GM23248 (cell line): Measurements from ENCODE around the gene MEF2B. TPM values are rescaled to one million over a fixed set of nuclear protein-coding genes. Genes with fewer than 3 reads are reported as not detected.

Source experiments
- DNase-seq: peaks from one replicate; pipeline ENCODE4 v3.0.0-alpha.2; 2015
- H2AFZ ChIP-seq: fragments of 200-600 bp; sonication (generic); 2 replicates; pipeline ENCODE4 v1.6.1; 2016; ENCODE audit warnings: antibody characterized with exemption
- H3F3A ChIP-seq: fragments of 200-600 bp; sonication (generic); 2 replicates; pipeline ENCODE4 v1.6.1; 2016; ENCODE audit warnings: mild to moderate bottlenecking, antibody characterized with exemption, mixed run types; ENCODE audit not compliant: insufficient read depth
- H3K27ac ChIP-seq: fragments of 200-600 bp; sonication (generic); 2 replicates; pipeline ENCODE4 v1.5.1; 2016; ENCODE audit warnings: mild to moderate bottlenecking
- H3K27me3 ChIP-seq: fragments of 200-600 bp; sonication (generic); replicated peaks from 2 replicates; pipeline ENCODE4 v1.6.1; 2016; ENCODE audit warnings: mild to moderate bottlenecking; ENCODE audit not compliant: insufficient read depth
- H3K36me3 ChIP-seq: fragments of 200-600 bp; sonication (generic); 2 replicates; pipeline ENCODE4 v1.6.1; 2016; ENCODE audit warnings: low read depth, mild to moderate bottlenecking
- H3K4me1 ChIP-seq: fragments of 200-600 bp; sonication (generic); 2 replicates; pipeline ENCODE4 v1.6.1; 2016; ENCODE audit warnings: mild to moderate bottlenecking; ENCODE audit not compliant: insufficient read depth
- H3K4me2 ChIP-seq: fragments of 200-600 bp; sonication (generic); one replicate; pipeline ENCODE4 v1.6.1; 2016; ENCODE audit warnings: mild to moderate bottlenecking; ENCODE audit not compliant: unreplicated experiment
- H3K4me3 ChIP-seq: fragments of 200-600 bp; sonication (generic); 2 replicates; pipeline ENCODE4 v1.5.1; 2016; ENCODE audit warnings: mild to moderate bottlenecking
- H3K79me2 ChIP-seq: fragments of 200-600 bp; sonication (generic); 2 replicates; pipeline ENCODE4 v1.6.1; 2016; ENCODE audit warnings: mild to moderate bottlenecking; ENCODE audit not compliant: insufficient read depth
- H3K9ac ChIP-seq: fragments of 200-600 bp; sonication (generic); 2 replicates; pipeline ENCODE4 v1.6.1; 2016; ENCODE audit warnings: mild to moderate bottlenecking
- H3K9me2 ChIP-seq: fragments of 200-600 bp; sonication (generic); 2 replicates; pipeline ENCODE4 v1.6.1; 2016; ENCODE audit warnings: mixed run types, mild to moderate bottlenecking, moderate library complexity; ENCODE audit not compliant: insufficient read depth
- H3K9me3 ChIP-seq: fragments of 200-600 bp; sonication (generic); one replicate; pipeline ENCODE4 v1.6.1; 2017; ENCODE audit warnings: low read depth
- H4K20me1 ChIP-seq: fragments of 200-600 bp; sonication (generic); 2 replicates; pipeline ENCODE4 v1.6.0; 2016; ENCODE audit not compliant: insufficient read depth
- EZH2 ChIP-seq: fragments of 200-600 bp; sonication (generic); IDR thresholded peaks from 2 replicates; pipeline ENCODE4 v1.6.1; 2018; ENCODE audit warnings: antibody characterized with exemption, mild to moderate bottlenecking; ENCODE audit not compliant: insufficient read depth, poor library complexity, severe bottlenecking
- EZH2phosphoT487 ChIP-seq: fragments of 200-600 bp; sonication (generic); IDR thresholded peaks from 2 replicates; pipeline ENCODE4 v1.6.1; 2018; ENCODE audit warnings: antibody characterized with exemption, moderate library complexity, mild to moderate bottlenecking, low read depth; ENCODE audit not compliant: insufficient read depth
- WGBS, 2 experiments: methylation state at CpG; one replicate each; pipeline ENCODE4 v1.1.6; 2015 to 2017; ENCODE audit warnings: low lambda C conversion rate in 2 of 2, low coverage in 1 of 2; ENCODE audit errors: missing lambda C conversion rate in 2 of 2; 5-methylcytosine and 5-hydroxymethylcytosine counted together
- in situ Hi-C: fragments of 300-500 bp; cut with MboI; formaldehyde crosslinking; loops from 2 replicates; pipeline ENCODE4 v1.15.0; 2020
- polyA plus RNA-seq: library from polyadenylated mRNA; unstranded; fragments of >200 nt; fragmentation: Nextera tagmentation; extraction: Ambion mirVana; gene quantifications from 2 replicates; pipeline ENCODE4 v1.2.1, GENCODE V29; 2016
- total RNA-seq: library from RNA; depleted of rRNA; stranded (reverse); fragments of >200 nt; shearing (Covaris generic); gene quantifications from 2 replicates; pipeline ENCODE4 v1.2.3, GENCODE V29; 2014

MEF2B gene
- total and polyA plus RNA-seq, 2 experiments from 2014 or later, result 0.20 to 0.22 TPM

GRCh38 chr19:19170873-19171672 is 1.0 kb upstream of the MEF2B start:
- Histone ChIP-seq H3K4me2 (no peak overlapping the region), H3K9me3 (no peaks in the 10 kb centered on the region), H3K36me3 (no peaks in the 10 kb centered on the region), H3K4me1 (no peaks in the 10 kb centered on the region), H2AFZ (no peak overlapping the region), H3K9ac (no peak overlapping the region), H3K9me2 (no peaks in the 10 kb centered on the region), H3K27ac (no peak overlapping the region), H3K27me3 (no peaks in the 10 kb centered on the region), H3K79me2 (no peaks in the 10 kb centered on the region), H3F3A (no peaks in the 10 kb centered on the region), H4K20me1 (no peaks in the 10 kb centered on the region), H3K4me3 (no peak overlapping the region)
- DNase-seq, result no peak
- TF ChIP-seq EZH2, result no peak
- TF ChIP-seq EZH2phosphoT487, result no peak
- WGBS, 2 experiments, result 77 to 82% methylated on average over 6 of the region's 6 CpGs
- in situ Hi-C loops, result no loop called here

DNA sequence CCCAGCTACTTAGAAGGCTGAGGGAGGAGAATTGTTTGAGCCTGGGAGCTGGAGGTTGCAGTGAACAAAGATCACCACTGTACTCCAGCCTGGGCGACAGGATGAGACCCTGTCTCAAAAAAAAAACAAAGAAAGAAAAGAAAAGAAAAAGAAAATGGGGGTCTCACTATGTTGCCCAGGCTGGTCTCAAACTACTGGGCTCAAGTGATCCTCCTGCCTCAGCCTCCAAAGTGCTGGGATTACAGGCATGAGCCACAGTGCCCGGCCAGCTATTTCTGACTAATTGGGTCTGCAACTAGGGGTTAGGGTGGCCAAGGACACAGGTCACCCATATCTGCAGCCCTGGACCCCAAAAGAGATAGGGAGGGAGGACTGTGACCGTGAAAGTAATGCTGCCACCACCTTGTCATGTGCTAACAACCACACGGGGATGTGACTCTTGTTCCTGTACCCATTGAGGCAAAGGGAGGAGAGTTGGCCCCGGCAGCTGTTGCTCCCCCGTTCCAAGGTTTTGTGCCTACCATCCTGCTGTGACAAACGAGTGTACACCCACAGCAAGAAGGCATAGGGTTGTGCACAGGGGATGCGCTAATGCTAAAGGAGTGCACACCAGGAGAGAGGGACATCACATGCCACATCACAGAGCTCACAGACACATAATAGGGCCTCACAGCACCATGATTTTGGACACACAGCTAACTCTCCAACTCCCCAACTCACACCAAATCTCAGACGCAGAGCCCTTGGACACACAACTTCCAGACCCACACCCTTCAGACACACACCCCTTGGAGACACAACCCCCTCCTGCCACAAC is 619 bp downstream of the MEF2B start:
- 79 to 83% methylated on average over 9 of the region's 9 CpGs for WGBS, 2 experiments
- no peak for DNase-seq
- Histone ChIP-seq H3K9ac (no peak overlapping the region), H3K9me2 (no peaks in the 10 kb centered on the region), H3K36me3 (no peaks in the 10 kb centered on the region), H3K27me3 (no peaks in the 10 kb centered on the region), H3K9me3 (no peaks in the 10 kb centered on the region), H3K79me2 (no peaks in the 10 kb centered on the region), H2AFZ (no peak overlapping the region), H3K4me3 (no peak overlapping the region), H3F3A (no peaks in the 10 kb centered on the region), H3K4me2 (no peak overlapping the region), H3K4me1 (no peaks in the 10 kb centered on the region), H3K27ac (no peak overlapping the region), H4K20me1 (no peaks in the 10 kb centered on the region)
- in situ Hi-C loops, result no loop called here
- TF ChIP-seq EZH2phosphoT487 (no peak), EZH2 (no peak)

GRCh38 chr19:19167612-19168011 is 2.5 kb downstream of the MEF2B start:
- Histone ChIP-seq H3K4me1 (no peaks in the 10 kb centered on the region), H3K4me3 (no peak overlapping the region), H3F3A (no peaks in the 10 kb centered on the region), H3K9ac (no peak overlapping the region), H3K79me2 (no peaks in the 10 kb centered on the region), H3K9me3 (no peaks in the 10 kb centered on the region), H3K36me3 (no peaks in the 10 kb centered on the region), H3K9me2 (no peaks in the 10 kb centered on the region), H3K27me3 (no peaks in the 10 kb centered on the region), H2AFZ (no peak overlapping the region), H3K4me2 (no peak overlapping the region), H4K20me1 (no peaks in the 10 kb centered on the region), H3K27ac (no peak overlapping the region)
- WGBS, 2 experiments, result 93 to 97% methylated on average over 3 of the region's 3 CpGs
- in situ Hi-C loops, result no loop called here
- no peak for DNase-seq
- TF ChIP-seq EZH2, result no peak

- no peak for DNase-seq
- TF ChIP-seq EZH2phosphoT487 (no peak), EZH2 (no peak)
- 100% methylated on average over 1 of the region's 1 CpG for WGBS, 2 experiments
- Histone ChIP-seq H3K27ac (no peak overlapping the region), H3K4me3 (no peak overlapping the region), H3K4me1 (no peaks in the 10 kb centered on the region), H3F3A (no peaks in the 10 kb centered on the region), H2AFZ (no peak overlapping the region), H3K9me2 (no peaks in the 10 kb centered on the region), H4K20me1 (no peaks in the 10 kb centered on the region), H3K79me2 (no peaks in the 10 kb centered on the region), H3K9me3 (no peaks in the 10 kb centered on the region), H3K9ac (no peak overlapping the region), H3K4me2 (no peak overlapping the region), H3K36me3 (no peaks in the 10 kb centered on the region), H3K27me3 (no peaks in the 10 kb centered on the region)
- in situ Hi-C loops, result no loop called here
These were observed 4.7 kb downstream of the MEF2B start for GRCh38 chr19:19165396-19165795.
